ENCODE measurements around the gene IFNAR1. TPM values are rescaled to one million over a fixed set of nuclear protein-coding genes. Genes with fewer than 3 reads are reported as not detected.

The IFNAR1 gene
- total and polyA plus RNA-seq, 9 of the 15 experiments (the other 6 are each of a cell fraction or from before 2014, with no cell fraction given), result 8.6 to 31.8 (median 14.8) TPM

GRCh38 chr21:33368124-33368523 lies 43.4 kb downstream of the IFNAR1 start (continued):
- TF ChIP-seq ZNF280A (IDR thresholded peaks at IDR 0.05; ENCODE audit: low read depth, partially characterized antibody) (no peak), SRSF1 (IDR thresholded peaks at IDR 0.05; ENCODE audit: low read depth, low read length) (no peak), TGIF2 (CRISPR knock-in tag; IDR thresholded peaks at IDR 0.05) (no peak), ZNF263 (CRISPR knock-in tag; IDR thresholded peaks at IDR 0.05; ENCODE audit: borderline replicate concordance) (no peak), ZNF224 (CRISPR knock-in tag; IDR thresholded peaks at IDR 0.05) (no peak), FOXM1 (IDR thresholded peaks at IDR 0.05; ENCODE audit: low read depth) (no peak), FOXM1 (CRISPR knock-in tag; IDR thresholded peaks at IDR 0.05; ENCODE audit: low read depth) (no peak), TAF1 (IDR thresholded peaks at IDR 0.05; ENCODE audit: control insufficient read depth, extremely low read depth, insufficient read depth, low read length, severe bottlenecking) (no peak), MECOM (CRISPR knock-in tag; IDR thresholded peaks at IDR 0.05) (no peak), SRSF9 (IDR thresholded peaks at IDR 0.05; ENCODE audit: borderline replicate concordance, low read depth, low read length) (no peak), ZNF584 (CRISPR knock-in tag; IDR thresholded peaks at IDR 0.05; ENCODE audit: low read depth) (no peak), GABPB1 (CRISPR knock-in tag; IDR thresholded peaks at IDR 0.05) (peak; percentile 33; the same call in 1 of the 2 replicates), KDM5B (IDR thresholded peaks at IDR 0.05; ENCODE audit: insufficient replicate concordance, low read depth, low read length) (no peak), MEF2A (IDR thresholded peaks at IDR 0.05; ENCODE audit: control insufficient read depth, low read depth, low read length) (no peak), E4F1 (CRISPR knock-in tag; IDR thresholded peaks at IDR 0.05; ENCODE audit: borderline replicate concordance) (no peak), ZNF146 (CRISPR knock-in tag; IDR thresholded peaks at IDR 0.05; ENCODE audit: unreplicated experiment) (no peak), ZNF184 (CRISPR knock-in tag; IDR thresholded peaks at IDR 0.05) (no peak), STAG1 (CRISPR knock-in tag; IDR thresholded peaks at IDR 0.05; ENCODE audit: borderline replicate concordance) (no peak), HMGN3 (IDR thresholded peaks at IDR 0.05; ENCODE audit: borderline replicate concordance, extremely low read depth, insufficient read length, low read depth, low read length) (no peak), JUN (IDR thresholded peaks at IDR 0.05; ENCODE audit: borderline replicate concordance, low read depth, low read length) (no peak), JUN (CRISPR knock-in tag; IDR thresholded peaks at IDR 0.05; ENCODE audit: borderline replicate concordance) (no peak), STAT6 (CRISPR knock-in tag; IDR thresholded peaks at IDR 0.05) (no peak), HNRNPK (IDR thresholded peaks at IDR 0.05; ENCODE audit: low read depth, low read length, poor library complexity, severe bottlenecking) (no peak)
